H1 (cell line): Measurements from ENCODE around the gene NEDD4. TPM values are rescaled to one million over a fixed set of nuclear protein-coding genes. Genes with fewer than 3 reads are reported as not detected.

Experiments used
- CTCF ChIA-PET: fragments of 300-600 bp; sonication (Branson Sonifier 250); formaldehyde crosslinking; loops from one replicate; lab custom pipeline; 2021; ENCODE audit not compliant: partially characterized antibody; lab: Charles Lee
- POLR2A ChIA-PET: fragments of 300-600 bp; sonication (Branson Sonifier 250); formaldehyde crosslinking; loops from one replicate; lab custom pipeline; 2021; ENCODE audit warnings: inconsistent platforms; ENCODE audit not compliant: partially characterized antibody; lab: Charles Lee
- DNase-seq, 2 experiments: peaks; one replicate each; pipeline versions ENCODE4 v3.0.0 to v3.0.0-alpha.2; 2010 to 2022; ENCODE audit warnings: low spot score in 2 of 2, low read depth in 1 of 2, mixed read lengths in 1 of 2
- FAIRE-seq: peaks from 2 replicates; lab custom pipeline; 2011; peaks lifted over from hg19 to GRCh38; lab: Jason Lieb, UNC
- H2AFZ ChIP-seq: 2 replicates; pipeline ENCODE4 v1.8.1; 2012; ENCODE audit warnings: low read length, inconsistent platforms
- H2AK5ac ChIP-seq: 2 replicates; pipeline ENCODE4 v1.6.1; 2013; ENCODE audit warnings: low read depth, low read length
- H2BK120ac ChIP-seq: replicated peaks from 2 replicates; pipeline ENCODE3; 2013; ENCODE audit warnings: low read depth, low read length, inconsistent platforms
- H2BK12ac ChIP-seq: 2 replicates; pipeline ENCODE4 v1.6.1; 2013; ENCODE audit warnings: low read depth, low read length
- H2BK15ac ChIP-seq: 2 replicates; pipeline ENCODE4 v1.6.1; 2013; ENCODE audit warnings: low read length
- H2BK20ac ChIP-seq: 2 replicates; pipeline ENCODE4 v1.6.1; 2013; ENCODE audit warnings: low read length
- H2BK5ac ChIP-seq: 2 replicates; pipeline ENCODE4 v1.6.1; 2013; ENCODE audit warnings: low read depth, low read length
- H3K14ac ChIP-seq: 2 replicates; pipeline ENCODE4 v1.6.1; 2013; ENCODE audit warnings: inconsistent platforms; ENCODE audit not compliant: insufficient read length
- H3K18ac ChIP-seq: 2 replicates; pipeline ENCODE4 v1.6.1; 2013; ENCODE audit warnings: low read length; ENCODE audit errors: extremely low read depth
- H3K23ac ChIP-seq: 2 replicates; pipeline ENCODE4 v1.6.1; 2013; ENCODE audit warnings: inconsistent platforms; ENCODE audit not compliant: insufficient read length
- H3K23me2 ChIP-seq: 2 replicates; pipeline ENCODE4 v1.6.1; 2013; ENCODE audit warnings: low read depth, low read length
- H3K27ac ChIP-seq: 2 replicates; pipeline ENCODE4 v1.6.1; 2011; ENCODE audit warnings: low read depth, low read length, inconsistent platforms
- H3K27me3 ChIP-seq, 4 experiments: replicated peaks in 1 of 4; 1 replicate in 1 of 4; 2 replicates in 3 of 4; pipeline versions ENCODE4 v1.6.1 to v1.8.1; 2011 to 2013; ENCODE audit warnings: low read length in 3 of 4, mild to moderate bottlenecking in 3 of 4, inconsistent platforms in 2 of 4, mixed read lengths in 2 of 4, moderate library complexity in 1 of 4; ENCODE audit not compliant: control insufficient read depth in 3 of 4, insufficient read depth in 3 of 4; ENCODE audit errors: extremely low read depth in 1 of 4
- H3K36me3 ChIP-seq, 4 experiments: 2 replicates each; pipeline versions ENCODE4 v1.6.1 to v1.8.1; 2011 to 2013; ENCODE audit warnings: mild to moderate bottlenecking in 4 of 4, low read length in 3 of 4, moderate library complexity in 2 of 4, control low read depth in 1 of 4, inconsistent platforms in 1 of 4; ENCODE audit not compliant: insufficient read depth in 4 of 4, control insufficient read depth in 2 of 4
- H3K4ac ChIP-seq: replicated peaks from 2 replicates; pipeline ENCODE3; 2013; ENCODE audit warnings: low read length, low read depth, mixed read lengths, inconsistent platforms; ENCODE audit not compliant: insufficient read length
- H3K4me1 ChIP-seq, 4 experiments: replicated peaks in 1 of 4; 1 replicate in 1 of 4; 2 replicates in 3 of 4; pipeline versions ENCODE4 v1.6.1 to v1.8.1; 2011 to 2013; ENCODE audit warnings: low read length in 3 of 4, inconsistent platforms in 2 of 4, mixed read lengths in 1 of 4; ENCODE audit not compliant: insufficient read depth in 4 of 4, control insufficient read depth in 3 of 4
- H3K4me2 ChIP-seq, 2 experiments: 2 replicates each; pipeline versions ENCODE4 v1.6.1 to v1.8.1; 2011 to 2013; ENCODE audit warnings: low read depth in 2 of 2, low read length in 2 of 2, control low read depth in 1 of 2, inconsistent platforms in 1 of 2, mild to moderate bottlenecking in 1 of 2; ENCODE audit not compliant: insufficient read depth in 1 of 2
- H3K4me3 ChIP-seq, 4 experiments: fragments of 200-600, 300-600 bp in 1 of 4; sonication (generic), shearing (Covaris generic), sonication (Bioruptor Twin) in 1 of 4; 2 replicates each; pipeline versions ENCODE4 v1.5.1 to v1.8.1; 2011 to 2016; ENCODE audit warnings: low read length in 4 of 4, low read depth in 3 of 4, control low read depth in 2 of 4, inconsistent platforms in 2 of 4, mild to moderate bottlenecking in 2 of 4, mixed read lengths in 1 of 4, moderate library complexity in 1 of 4; ENCODE audit not compliant: insufficient read depth in 2 of 4; ENCODE audit errors: extremely low read depth in 1 of 4
- H3K56ac ChIP-seq: replicated peaks from 2 replicates; pipeline ENCODE3; 2013; ENCODE audit warnings: low read depth, mild to moderate bottlenecking, mixed read lengths, low read length, inconsistent platforms; ENCODE audit not compliant: insufficient read length
- H3K79me1 ChIP-seq: 2 replicates; pipeline ENCODE4 v1.6.1; 2013; ENCODE audit warnings: low read depth, low read length, control low read depth
- H3K79me2 ChIP-seq, 2 experiments: 2 replicates each; pipeline versions ENCODE4 v1.6.1 to v1.8.1; 2012 to 2013; ENCODE audit warnings: low read length in 2 of 2, mild to moderate bottlenecking in 2 of 2, inconsistent platforms in 1 of 2; ENCODE audit not compliant: insufficient read depth in 2 of 2, control insufficient read depth in 1 of 2
- H3K9ac ChIP-seq, 4 experiments: replicated peaks in 1 of 4; 1 replicate in 1 of 4; 2 replicates in 3 of 4; pipeline versions ENCODE4 v1.6.1 to v1.8.1; 2011 to 2013; ENCODE audit warnings: low read depth in 3 of 4, low read length in 3 of 4, control low read depth in 2 of 4, mild to moderate bottlenecking in 2 of 4, moderate library complexity in 2 of 4, inconsistent platforms in 1 of 4; ENCODE audit errors: extremely low read depth in 1 of 4
- H3K9me3 ChIP-seq, 2 experiments: 2 replicates each; pipeline versions ENCODE4 v1.6.1 to v1.8.1; 2012 to 2013; ENCODE audit warnings: mild to moderate bottlenecking in 2 of 2, moderate library complexity in 2 of 2, control low read depth in 1 of 2, inconsistent platforms in 1 of 2, low read depth in 1 of 2, low read length in 1 of 2, mixed read lengths in 1 of 2; ENCODE audit not compliant: insufficient read depth in 2 of 2
- H4K20me1 ChIP-seq, 2 experiments: replicated peaks in 1 of 2; 2 replicates each; pipeline versions ENCODE3 to v1.8.1; 2011 to 2013; ENCODE audit warnings: inconsistent platforms in 2 of 2, low read length in 2 of 2, mild to moderate bottlenecking in 1 of 2; ENCODE audit not compliant: insufficient read depth in 2 of 2, control insufficient read depth in 1 of 2
- H4K5ac ChIP-seq: 2 replicates; pipeline ENCODE4 v1.6.1; 2013; ENCODE audit warnings: low read length, low read depth, mixed read lengths, inconsistent platforms; ENCODE audit not compliant: insufficient read length
- H4K8ac ChIP-seq: 2 replicates; pipeline ENCODE4 v1.8.0; 2013; ENCODE audit warnings: mild to moderate bottlenecking, moderate library complexity, low read length, inconsistent platforms; ENCODE audit not compliant: insufficient read depth; ENCODE audit errors: extremely low read depth
- H4K91ac ChIP-seq: replicated peaks from 2 replicates; pipeline ENCODE3; 2013; ENCODE audit warnings: low read length, mixed read lengths, inconsistent platforms; ENCODE audit not compliant: insufficient read length
- ASH2L ChIP-seq: fragments of 200-600, 300-600 bp; sonication (generic); IDR thresholded peaks from one replicate; pipeline ENCODE4 v1.7.1; 2017; ENCODE audit warnings: low read length
- GABPA ChIP-seq: IDR thresholded peaks from 2 replicates; pipeline ENCODE4 v1.6.1; 2011; ENCODE audit warnings: mild to moderate bottlenecking, low read length, moderate library complexity, borderline replicate concordance; ENCODE audit not compliant: insufficient read depth
- KDM1A ChIP-seq: fragments of 200-600, 300-600 bp; sonication (generic); IDR thresholded peaks from 2 replicates; pipeline ENCODE4 v1.7.1; 2016; ENCODE audit warnings: mild to moderate bottlenecking, low read length, borderline replicate concordance
- KDM4A ChIP-seq: IDR thresholded peaks from one replicate; pipeline ENCODE4 v1.7.1; 2012; ENCODE audit warnings: low read depth, mild to moderate bottlenecking, moderate library complexity, low read length, inconsistent platforms; ENCODE audit not compliant: severe bottlenecking
- PHF8 ChIP-seq: fragments of 200-600 bp; sonication (generic); conservative IDR thresholded peaks from 2 replicates; pipeline ENCODE4 v1.7.1; 2012; ENCODE audit warnings: low read depth, mild to moderate bottlenecking, inconsistent platforms, low read length, moderate library complexity
- POLR2AphosphoS5 ChIP-seq: IDR thresholded peaks from 2 replicates; pipeline ENCODE4 v1.6.1; 2011; ENCODE audit warnings: low read depth, low read length
- POU5F1 ChIP-seq: IDR thresholded peaks from 2 replicates; pipeline ENCODE4 v1.6.1; 2011; ENCODE audit warnings: low read depth, mild to moderate bottlenecking, low read length, moderate library complexity
- SIRT6 ChIP-seq: IDR thresholded peaks from one replicate; pipeline ENCODE4 v1.7.1; 2012; ENCODE audit warnings: low read length, inconsistent platforms
- TCF12 ChIP-seq: IDR thresholded peaks from 2 replicates; pipeline ENCODE4 v1.6.1; 2011; ENCODE audit warnings: low read depth, mild to moderate bottlenecking, low read length
- WGBS, 2 experiments: shearing (Covaris generic) in 1 of 2; methylation state at CpG; one replicate each; pipeline versions ENCODE4 v1.1.6 to v1.1.7; 2013 to 2015; ENCODE audit warnings: low lambda C conversion rate in 2 of 2, mixed read lengths in 2 of 2, inconsistent platforms in 1 of 2, low coverage in 1 of 2, missing lambda C conversion rate in 1 of 2; ENCODE audit not compliant: insufficient replicate concordance in 2 of 2, insufficient coverage in 1 of 2, insufficient read length in 1 of 2; ENCODE audit errors: extremely low coverage in 1 of 2, missing lambda C conversion rate in 1 of 2; 5-methylcytosine and 5-hydroxymethylcytosine counted together
- polyA plus RNA-seq, 7 experiments: library from polyadenylated mRNA; depleted of rRNA in 3 of 7; stranded (reverse) in 5 of 7; unstranded in 2 of 7; fragments of >200 nt in 5 of 7; fragments of 200-250 nt in 2 of 7; gene quantifications; 1 replicate in 5 of 7; 2 replicates in 1 of 7; 4 replicates in 1 of 7; pipeline versions ENCODE4 v1.2.1 to v1.2.3, GENCODE V29; 2011 to 2013; ENCODE audit warnings: missing spikeins in 2 of 7, mixed read lengths in 2 of 7
- total RNA-seq: library from RNA; stranded (reverse); fragmentation: NEBNext Ultra II Directional; extraction: Animal tissue kit (Norgen Biotek cat#: 25700); gene quantifications from 2 replicates; pipeline ENCODE4 v1.2.1, GENCODE V29; 2021
- TF ChIP-seq, protein P1 (sequence below): IDR thresholded peaks from 2 replicates; pipeline ENCODE4 v1.6.1; 2011; ENCODE audit warnings: low read depth, mild to moderate bottlenecking, low read length; ENCODE audit not compliant: insufficient read depth
- TF ChIP-seq, protein P2 (sequence below): IDR thresholded peaks from 2 replicates; pipeline ENCODE4 v1.6.1; 2012; ENCODE audit warnings: inconsistent platforms

NEDD4 gene
- total and polyA plus RNA-seq, 2 of the 8 experiments (the other 6 are each of a cell fraction or from before 2014, with no cell fraction given): 0.95 to 3.9 TPM

DNA sequence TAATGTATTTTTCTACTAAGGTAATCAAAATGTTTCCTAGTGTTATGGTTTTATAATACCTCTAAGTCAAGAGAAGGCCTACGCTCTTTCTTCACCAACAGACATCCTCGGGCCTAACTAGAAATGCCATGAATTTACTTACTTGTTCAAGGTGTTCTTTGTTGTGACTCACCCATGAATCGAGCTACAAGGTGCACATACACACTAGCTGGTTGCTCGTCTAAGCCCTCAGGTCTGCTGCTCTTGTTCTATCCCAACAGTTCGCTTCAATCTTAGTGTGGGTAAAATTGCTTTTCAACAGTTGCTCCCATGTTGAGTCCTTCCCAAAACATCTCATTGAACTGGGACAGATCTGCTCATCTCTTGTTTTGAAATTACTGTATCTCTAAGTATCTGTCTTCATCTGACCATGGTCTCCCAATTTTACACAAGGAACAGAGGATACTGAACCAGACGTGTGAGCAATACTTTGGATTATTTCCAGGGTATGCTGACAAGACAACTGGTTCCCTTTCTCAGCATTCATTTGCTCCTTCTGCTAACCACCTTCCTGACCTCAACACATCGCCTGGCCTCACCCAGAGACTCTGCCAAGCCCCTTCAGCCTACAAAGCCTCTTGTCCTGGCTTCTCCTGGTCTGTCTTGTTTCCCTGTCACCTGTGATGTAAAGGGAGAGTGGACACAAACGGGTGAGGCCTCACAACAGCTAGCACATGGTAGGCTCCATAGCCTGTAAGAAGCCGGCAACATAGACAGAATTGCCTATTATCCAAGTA, 84.2 kb downstream of the NEDD4 start:
- Histone ChIP-seq H3K23me2 (no peaks in the 10 kb centered on the region), H2BK120ac (no peak overlapping the region), H3K56ac (no peak overlapping the region), H3K4me2 (no peak overlapping the region), H3K14ac (no peak overlapping the region), H3K4ac (no peak overlapping the region), H3K79me1 (no peaks in the 10 kb centered on the region), H3K18ac (no peak overlapping the region), H3K4me3 (no peak overlapping the region), H3K27ac (no peak overlapping the region), H3K23ac (no peak overlapping the region), H4K5ac (no peak overlapping the region), H2AK5ac (no peak overlapping the region), H2AFZ (no peak overlapping the region), H3K79me2 (no peaks in the 10 kb centered on the region), H4K8ac (no peak overlapping the region), H3K36me3 (no peaks in the 10 kb centered on the region), H2BK15ac (no peak overlapping the region), H4K20me1 (no peaks in the 10 kb centered on the region), H2BK5ac (no peak overlapping the region), H3K9ac (no peak overlapping the region), H2BK20ac (no peak overlapping the region), H3K4me1 (no peaks in the 10 kb centered on the region), H4K91ac (no peak overlapping the region), H2BK12ac (no peak overlapping the region), H3K9me3 (no peaks in the 10 kb centered on the region), H3K27me3 (no peaks in the 10 kb centered on the region)
- no peak for FAIRE-seq
- no peak for DNase-seq
- POLR2A ChIA-PET: no interaction called here
- CTCF ChIA-PET: interaction anchor here (1.1 kb wide), 1 partner anchor 11 kb away, joined by 3 read pairs; no protein-coding TSS in a partner anchor
- WGBS, 2 experiments: 85% methylated on average over 9 of the region's 9 CpGs; no CpG with 5 or more reads in 1 of the 2 experiments
- no peak for TF ChIP-seq PHF8
- no peak for TF ChIP-seq GABPA
- TF ChIP-seq, protein P1, sequence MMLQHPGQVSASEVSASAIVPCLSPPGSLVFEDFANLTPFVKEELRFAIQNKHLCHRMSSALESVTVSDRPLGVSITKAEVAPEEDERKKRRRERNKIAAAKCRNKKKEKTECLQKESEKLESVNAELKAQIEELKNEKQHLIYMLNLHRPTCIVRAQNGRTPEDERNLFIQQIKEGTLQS: no peak
- TF ChIP-seq, protein P2, sequence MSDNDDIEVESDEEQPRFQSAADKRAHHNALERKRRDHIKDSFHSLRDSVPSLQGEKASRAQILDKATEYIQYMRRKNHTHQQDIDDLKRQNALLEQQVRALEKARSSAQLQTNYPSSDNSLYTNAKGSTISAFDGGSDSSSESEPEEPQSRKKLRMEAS: no peak
- no peak for TF ChIP-seq KDM4A
- no peak for TF ChIP-seq SIRT6
- no peak for TF ChIP-seq KDM1A
- TF ChIP-seq POU5F1: no peak
- TF ChIP-seq POLR2AphosphoS5: no peak
- TF ChIP-seq ASH2L: no peak
- no peak for TF ChIP-seq TCF12
